ENCODE results near the gene OR56A4.

Gene OR56A4
- total RNA-seq: 0 reads per million in 3 donors

GRCh38 chr11:6006846-6007245, at the start of gene OR56A4:
OR56A4 (minus strand) TSS chr11:6006946; CDS start chr11:6002992, 3,954 bp downstream.
- H3K4me3 ChIP-seq (ENCODE audit: insufficient read depth, low read depth, low read length, poor library complexity, severe bottlenecking): no peak within 1 kb of the TSS
- H3K9me3 ChIP-seq (ENCODE audit: control insufficient read depth, low read length): no peaks in the 10 kb centered on the region
- H3K36me3 ChIP-seq (ENCODE audit: control insufficient read depth, insufficient read depth, low read length): no peaks in the 10 kb centered on the region
- no peak within 1 kb of the TSS for H3K27ac ChIP-seq (ENCODE audit: insufficient read depth, low read length, poor library complexity, severe bottlenecking)
- H3K27me3 ChIP-seq (replicated peaks; ENCODE audit: control insufficient read depth, insufficient read depth, low read length, poor library complexity, severe bottlenecking): no peaks in the 10 kb centered on the region
- no peaks in the 10 kb centered on the region for H3K4me1 ChIP-seq (ENCODE audit: control insufficient read depth, insufficient read depth, low read length, poor library complexity, severe bottlenecking)
- no peak for DNase-seq

GRCh38 chr11:6055569-6055968, 48.8 kb upstream of the OR56A4 start:
- no peaks in the 10 kb centered on the region for H3K4me1 ChIP-seq (ENCODE audit: control insufficient read depth, insufficient read depth, low read length, poor library complexity, severe bottlenecking)
- peaks cover 6% of the 10 kb centered on the region for H3K27me3 ChIP-seq (replicated peaks; ENCODE audit: control insufficient read depth, insufficient read depth, low read length, poor library complexity, severe bottlenecking)
- no peak overlapping the region for H3K4me3 ChIP-seq (ENCODE audit: insufficient read depth, low read depth, low read length, poor library complexity, severe bottlenecking)
- no peaks in the 10 kb centered on the region for H3K36me3 ChIP-seq (ENCODE audit: control insufficient read depth, insufficient read depth, low read length)
- H3K27ac ChIP-seq (ENCODE audit: insufficient read depth, low read length, poor library complexity, severe bottlenecking): no peak overlapping the region
- no peak for DNase-seq
- no peaks in the 10 kb centered on the region for H3K9me3 ChIP-seq (ENCODE audit: control insufficient read depth, low read length)

GRCh38 chr11:6052374-6052773, 45.6 kb upstream of the OR56A4 start:
- Histone ChIP-seq H3K27ac (ENCODE audit: insufficient read depth, low read length, poor library complexity, severe bottlenecking) (no peak overlapping the region), H3K9me3 (ENCODE audit: control insufficient read depth, low read length) (no peaks in the 10 kb centered on the region), H3K27me3 (replicated peaks; ENCODE audit: control insufficient read depth, insufficient read depth, low read length, poor library complexity, severe bottlenecking) (peaks cover 6% of the 10 kb centered on the region), H3K4me1 (ENCODE audit: control insufficient read depth, insufficient read depth, low read length, poor library complexity, severe bottlenecking) (no peaks in the 10 kb centered on the region), H3K36me3 (ENCODE audit: control insufficient read depth, insufficient read depth, low read length) (no peaks in the 10 kb centered on the region), H3K4me3 (ENCODE audit: insufficient read depth, low read depth, low read length, poor library complexity, severe bottlenecking) (no peak overlapping the region)
- DNase-seq: no peak

GRCh38 chr11:6040874-6041273, 34.1 kb upstream of the OR56A4 start:
- Histone ChIP-seq H3K27ac (ENCODE audit: insufficient read depth, low read length, poor library complexity, severe bottlenecking) (no peak overlapping the region), H3K4me1 (ENCODE audit: control insufficient read depth, insufficient read depth, low read length, poor library complexity, severe bottlenecking) (no peaks in the 10 kb centered on the region), H3K27me3 (replicated peaks; ENCODE audit: control insufficient read depth, insufficient read depth, low read length, poor library complexity, severe bottlenecking) (no peaks in the 10 kb centered on the region), H3K9me3 (ENCODE audit: control insufficient read depth, low read length) (no peaks in the 10 kb centered on the region), H3K36me3 (ENCODE audit: control insufficient read depth, insufficient read depth, low read length) (no peaks in the 10 kb centered on the region), H3K4me3 (ENCODE audit: insufficient read depth, low read depth, low read length, poor library complexity, severe bottlenecking) (no peak overlapping the region)
- DNase-seq: no peak

GRCh38 chr11:6030708-6031405, 24.1 kb upstream of the OR56A4 start, which contains the start of gene OR56A1:
OR56A1 (minus strand) TSS chr11:6030758; CDS start chr11:6027692, 3,066 bp downstream.
- H3K4me3 ChIP-seq (ENCODE audit: insufficient read depth, low read depth, low read length, poor library complexity, severe bottlenecking): no peak within 1 kb of the TSS
- H3K36me3 ChIP-seq (ENCODE audit: control insufficient read depth, insufficient read depth, low read length): no peaks in the 10 kb centered on the region
- no peak for DNase-seq
- H3K4me1 ChIP-seq (ENCODE audit: control insufficient read depth, insufficient read depth, low read length, poor library complexity, severe bottlenecking): no peaks in the 10 kb centered on the region
- H3K9me3 ChIP-seq (ENCODE audit: control insufficient read depth, low read length): no peaks in the 10 kb centered on the region
- H3K27ac ChIP-seq (ENCODE audit: insufficient read depth, low read length, poor library complexity, severe bottlenecking): no peak within 1 kb of the TSS
- no peaks in the 10 kb centered on the region for H3K27me3 ChIP-seq (replicated peaks; ENCODE audit: control insufficient read depth, insufficient read depth, low read length, poor library complexity, severe bottlenecking)

GRCh38 chr11:6027501-6027900, 20.8 kb upstream of the OR56A4 start:
- H3K36me3 ChIP-seq (ENCODE audit: control insufficient read depth, insufficient read depth, low read length): no peaks in the 10 kb centered on the region
- no peaks in the 10 kb centered on the region for H3K9me3 ChIP-seq (ENCODE audit: control insufficient read depth, low read length)
- no peaks in the 10 kb centered on the region for H3K4me1 ChIP-seq (ENCODE audit: control insufficient read depth, insufficient read depth, low read length, poor library complexity, severe bottlenecking)
- no peak overlapping the region for H3K4me3 ChIP-seq (ENCODE audit: insufficient read depth, low read depth, low read length, poor library complexity, severe bottlenecking)
- no peak for DNase-seq
- H3K27me3 ChIP-seq (replicated peaks; ENCODE audit: control insufficient read depth, insufficient read depth, low read length, poor library complexity, severe bottlenecking): peaks cover 2% of the 10 kb centered on the region
- no peak overlapping the region for H3K27ac ChIP-seq (ENCODE audit: insufficient read depth, low read length, poor library complexity, severe bottlenecking)

GRCh38 chr11:6025056-6025455, 18.3 kb upstream of the OR56A4 start:
- Histone ChIP-seq H3K4me1 (ENCODE audit: control insufficient read depth, insufficient read depth, low read length, poor library complexity, severe bottlenecking) (no peaks in the 10 kb centered on the region), H3K4me3 (ENCODE audit: insufficient read depth, low read depth, low read length, poor library complexity, severe bottlenecking) (no peak overlapping the region), H3K27me3 (replicated peaks; ENCODE audit: control insufficient read depth, insufficient read depth, low read length, poor library complexity, severe bottlenecking) (peaks cover 2% of the 10 kb centered on the region), H3K36me3 (ENCODE audit: control insufficient read depth, insufficient read depth, low read length) (no peaks in the 10 kb centered on the region), H3K27ac (ENCODE audit: insufficient read depth, low read length, poor library complexity, severe bottlenecking) (no peak overlapping the region), H3K9me3 (ENCODE audit: control insufficient read depth, low read length) (no peaks in the 10 kb centered on the region)
- DNase-seq: no peak

- H3K27me3 ChIP-seq (replicated peaks; ENCODE audit: control insufficient read depth, insufficient read depth, low read length, poor library complexity, severe bottlenecking): peaks cover 2% of the 10 kb centered on the region
- H3K4me1 ChIP-seq (ENCODE audit: control insufficient read depth, insufficient read depth, low read length, poor library complexity, severe bottlenecking): no peaks in the 10 kb centered on the region
- DNase-seq: no peak
- H3K36me3 ChIP-seq (ENCODE audit: control insufficient read depth, insufficient read depth, low read length): no peaks in the 10 kb centered on the region
- H3K4me3 ChIP-seq (ENCODE audit: insufficient read depth, low read depth, low read length, poor library complexity, severe bottlenecking): no peak overlapping the region
- no peak overlapping the region for H3K27ac ChIP-seq (ENCODE audit: insufficient read depth, low read length, poor library complexity, severe bottlenecking)
- H3K9me3 ChIP-seq (ENCODE audit: control insufficient read depth, low read length): no peaks in the 10 kb centered on the region
Observed at GRCh38 chr11:6022956-6023355, 16.2 kb upstream of the OR56A4 start.

GRCh38 chr11:6013042-6013441, 6.3 kb upstream of the OR56A4 start:
- DNase-seq: no peak
- Histone ChIP-seq H3K27me3 (replicated peaks; ENCODE audit: control insufficient read depth, insufficient read depth, low read length, poor library complexity, severe bottlenecking) (no peaks in the 10 kb centered on the region), H3K36me3 (ENCODE audit: control insufficient read depth, insufficient read depth, low read length) (no peaks in the 10 kb centered on the region), H3K4me3 (ENCODE audit: insufficient read depth, low read depth, low read length, poor library complexity, severe bottlenecking) (no peak overlapping the region), H3K27ac (ENCODE audit: insufficient read depth, low read length, poor library complexity, severe bottlenecking) (no peak overlapping the region), H3K9me3 (ENCODE audit: control insufficient read depth, low read length) (no peaks in the 10 kb centered on the region), H3K4me1 (ENCODE audit: control insufficient read depth, insufficient read depth, low read length, poor library complexity, severe bottlenecking) (no peaks in the 10 kb centered on the region)

GRCh38 chr11:6012035-6012668, 5.4 kb upstream of the OR56A4 start:
- no peaks in the 10 kb centered on the region for H3K4me1 ChIP-seq (ENCODE audit: control insufficient read depth, insufficient read depth, low read length, poor library complexity, severe bottlenecking)
- no peaks in the 10 kb centered on the region for H3K36me3 ChIP-seq (ENCODE audit: control insufficient read depth, insufficient read depth, low read length)
- no peak for DNase-seq
- H3K27me3 ChIP-seq (replicated peaks; ENCODE audit: control insufficient read depth, insufficient read depth, low read length, poor library complexity, severe bottlenecking): no peaks in the 10 kb centered on the region
- no peak overlapping the region for H3K4me3 ChIP-seq (ENCODE audit: insufficient read depth, low read depth, low read length, poor library complexity, severe bottlenecking)
- H3K27ac ChIP-seq (ENCODE audit: insufficient read depth, low read length, poor library complexity, severe bottlenecking): no peak overlapping the region
- H3K9me3 ChIP-seq (ENCODE audit: control insufficient read depth, low read length): no peaks in the 10 kb centered on the region
